Right cardiac atrium (tissue), 5 donors: ENCODE data around the gene SIK2. TPM values are rescaled to one million over a fixed set of nuclear protein-coding genes. Genes with fewer than 3 reads are reported as not detected.

Experiments
- ATAC-seq, 2 donors: fragments of 200-7000 bp; cut with Tn5 transposase; one replicate each; pipeline versions ENCODE4 v1.8.0 to v1.9.1; 2020; ENCODE audit warnings: moderate library complexity in 2 of 2, mild to moderate bottlenecking in 1 of 2
- DNase-seq, 3 donors: peaks; one replicate each; pipeline ENCODE4 v3.0.0-alpha.2; 2020
- H3K27ac ChIP-seq: one replicate; pipeline ENCODE4 v1.5.1; 2013; ENCODE audit warnings: mild to moderate bottlenecking, low read length, control low read depth, moderate library complexity
- H3K27me3 ChIP-seq: one replicate; pipeline ENCODE4 v1.6.1; 2013; ENCODE audit not compliant: control insufficient read depth, insufficient read depth
- H3K4me1 ChIP-seq: one replicate; pipeline ENCODE4 v1.6.1; 2013; ENCODE audit warnings: low read length; ENCODE audit not compliant: control insufficient read depth, insufficient read depth
- H3K4me3 ChIP-seq: one replicate; pipeline ENCODE4 v1.5.1; 2013; ENCODE audit warnings: low read length, control low read depth
- H3K9me3 ChIP-seq: one replicate; pipeline ENCODE4 v1.6.1; 2013; ENCODE audit warnings: low read length; ENCODE audit not compliant: control insufficient read depth
- WGBS: extraction: QIAGEN DNeasy Blood & Tissue Kit; methylation state at CpG from one replicate; pipeline ENCODE4 v1.1.7; 2013; 5-methylcytosine and 5-hydroxymethylcytosine counted together
- intact Hi-C, 4 donors: fragments of 100-400 bp; cut with DNase I; formaldehyde crosslinking; loops; one replicate each; pipeline versions ENCODE4 v1.11.0 to v1.14.0; 2022 to 2023
- polyA plus RNA-seq: library from polyadenylated mRNA; stranded (reverse); fragments of 200-250 nt; gene quantifications from one replicate; pipeline ENCODE4 v1.2.3, GENCODE V29; 2013
- total RNA-seq, 4 donors: library from RNA; stranded (reverse); fragmentation: NEBNext Ultra II Directional; extraction: Animal tissue kit (Norgen Biotek cat#: 25700); gene quantifications; one replicate each; pipeline ENCODE4 v1.2.1, GENCODE V29; 2021
- donor health status: healthy with polysubstance abuse.
- donor health status: DM: no; HTN: yes; CAD: no.
- donor health status: DM: no; HTN: no; CAD: no.
- donor health status: DM: no; HTN: yes; CAD: no; lungs with severe emphysema.
- donor health status: DM: yes; HTN: yes; CAD: no.

The SIK2 gene
- total and polyA plus RNA-seq, 5 donors = 7.4 to 51.7 (median 21.5) TPM

- WGBS = 96% methylated on average over 2 of the region's 2 CpGs
- H3K4me1 ChIP-seq = peaks cover 4% of the 10 kb centered on the region
- H3K27me3 ChIP-seq = no peaks in the 10 kb centered on the region
- DNase-seq (no peak), ATAC-seq (peak; percentile 11 to 38)
- no peak overlapping the region for H3K27ac ChIP-seq
- intact Hi-C loops = no loop called here
- no peak overlapping the region for H3K4me3 ChIP-seq
- H3K9me3 ChIP-seq = no peaks in the 10 kb centered on the region
These were observed 22.4 kb downstream of the SIK2 start for GRCh38 chr11:111624608-111625007.

GRCh38 chr11:111627591-111627990 lies 25.3 kb downstream of the SIK2 start:
- Histone ChIP-seq H3K4me3 (no peak overlapping the region), H3K27ac (no peak overlapping the region), H3K9me3 (no peaks in the 10 kb centered on the region), H3K4me1 (peaks cover 6% of the 10 kb centered on the region), H3K27me3 (no peaks in the 10 kb centered on the region)
- WGBS = 86% methylated on average over 1 of the region's 1 CpG
- no peak for DNase-seq
- peak in 1 of 2 donors; percentile 64 for ATAC-seq
- intact Hi-C loops = no loop called here

GRCh38 chr11:111629499-111629898 lies 27.2 kb downstream of the SIK2 start:
- no peaks in the 10 kb centered on the region for H3K9me3 ChIP-seq
- H3K4me1 ChIP-seq = peaks cover 6% of the 10 kb centered on the region
- no peaks in the 10 kb centered on the region for H3K27me3 ChIP-seq
- intact Hi-C loops = no loop called here
- H3K27ac ChIP-seq = no peak overlapping the region
- H3K4me3 ChIP-seq = no peak overlapping the region
- ATAC-seq (no peak), DNase-seq (no peak)
- WGBS = 85% methylated on average over 2 of the region's 2 CpGs

- Histone ChIP-seq H3K27me3 (no peaks in the 10 kb centered on the region), H3K4me1 (peaks cover 6% of the 10 kb centered on the region), H3K4me3 (no peak overlapping the region), H3K9me3 (no peaks in the 10 kb centered on the region), H3K27ac (no peak overlapping the region)
- DNase-seq = no peak
- ATAC-seq = no peak
- intact Hi-C loops = no loop called here
These were observed 28.9 kb downstream of the SIK2 start for GRCh38 chr11:111631024-111631665.

- DNase-seq (no peak), ATAC-seq (no peak)
- Histone ChIP-seq H3K9me3 (no peaks in the 10 kb centered on the region), H3K4me1 (peaks cover 6% of the 10 kb centered on the region), H3K27ac (no peak overlapping the region), H3K4me3 (no peak overlapping the region), H3K27me3 (no peaks in the 10 kb centered on the region)
- 71% methylated on average over 3 of the region's 3 CpGs for WGBS
- intact Hi-C loops = no loop called here
These were observed 29.4 kb downstream of the SIK2 start for GRCh38 chr11:111631666-111632039.

- Histone ChIP-seq H3K9me3 (no peaks in the 10 kb centered on the region), H3K27me3 (no peaks in the 10 kb centered on the region), H3K27ac (no peak overlapping the region), H3K4me1 (peaks cover 6% of the 10 kb centered on the region), H3K4me3 (no peak overlapping the region)
- DNase-seq = no peak
- no peak for ATAC-seq
- 80% methylated on average over 4 of the region's 4 CpGs for WGBS
- intact Hi-C loops = no loop called here
These were observed 30.4 kb downstream of the SIK2 start for GRCh38 chr11:111632516-111633220.

GRCh38 chr11:111633248-111633647 lies 31.0 kb downstream of the SIK2 start:
- no peaks in the 10 kb centered on the region for H3K9me3 ChIP-seq
- H3K27ac ChIP-seq = no peak overlapping the region
- no peak overlapping the region for H3K4me3 ChIP-seq
- H3K27me3 ChIP-seq = no peaks in the 10 kb centered on the region
- DNase-seq (no peak), ATAC-seq (no peak)
- peaks cover 6% of the 10 kb centered on the region for H3K4me1 ChIP-seq
- intact Hi-C loops = no loop called here
- 52% methylated on average over 3 of the region's 3 CpGs for WGBS

- Histone ChIP-seq H3K27ac (no peak overlapping the region), H3K4me1 (peaks cover 4% of the 10 kb centered on the region), H3K4me3 (no peak overlapping the region), H3K27me3 (no peaks in the 10 kb centered on the region), H3K9me3 (no peaks in the 10 kb centered on the region)
- 65% methylated on average over 3 of the region's 3 CpGs for WGBS
- intact Hi-C loops = no loop called here
- ATAC-seq = no peak
- DNase-seq = no peak
These were observed 31.6 kb downstream of the SIK2 start for GRCh38 chr11:111633756-111634362.

GRCh38 chr11:111634981-111635705 lies 32.9 kb downstream of the SIK2 start:
- no peaks in the 10 kb centered on the region for H3K9me3 ChIP-seq
- H3K27me3 ChIP-seq = no peaks in the 10 kb centered on the region
- peak in 1 of 2 donors; percentile 35 for ATAC-seq
- no peak overlapping the region for H3K4me3 ChIP-seq
- peaks cover 4% of the 10 kb centered on the region for H3K4me1 ChIP-seq
- no peak for DNase-seq
- intact Hi-C loops = no loop called here
- no peak overlapping the region for H3K27ac ChIP-seq
- WGBS = 55% methylated on average over 5 of the region's 5 CpGs

- H3K4me1 ChIP-seq = peaks cover 4% of the 10 kb centered on the region
- no peaks in the 10 kb centered on the region for H3K9me3 ChIP-seq
- 14% methylated on average over 1 of the region's 1 CpG for WGBS
- intact Hi-C loops = no loop called here
- H3K4me3 ChIP-seq = no peak overlapping the region
- peak; percentile 91 to 98 for ATAC-seq
- DNase-seq = peak; percentile 57 to 84 (median 58)
- H3K27ac ChIP-seq = peak overlapping the region; percentile 70
- H3K27me3 ChIP-seq = no peaks in the 10 kb centered on the region
These were observed 33.4 kb downstream of the SIK2 start for GRCh38 chr11:111635706-111636045.

GRCh38 chr11:111637885-111638284 lies 35.6 kb downstream of the SIK2 start:
- ATAC-seq = no peak
- Histone ChIP-seq H3K27me3 (no peaks in the 10 kb centered on the region), H3K4me1 (peaks cover 4% of the 10 kb centered on the region), H3K9me3 (no peaks in the 10 kb centered on the region), H3K4me3 (no peak overlapping the region), H3K27ac (no peak overlapping the region)
- intact Hi-C loops = no loop called here
- 97% methylated on average over 4 of the region's 4 CpGs for WGBS
- DNase-seq = no peak
